ENCODE measurements around the gene PRKCE. TPM values are rescaled to one million over a fixed set of nuclear protein-coding genes. Genes with fewer than 3 reads are reported as not detected.

PRKCE gene
- total RNA-seq, 4 donors from 2014 or later, result 20.0 to 29.7 (median 25.2) TPM

- Histone ChIP-seq H3K4me3 (no peak overlapping the region), H3K4me1 (no peaks in the 10 kb centered on the region), H3K36me3 (no peaks in the 10 kb centered on the region), H3K9me3 (no peaks in the 10 kb centered on the region), H3K27ac (no peak overlapping the region), H3K27me3 (no peaks in the 10 kb centered on the region)
- DNase-seq, result no peak
- TF ChIP-seq, protein P1, sequence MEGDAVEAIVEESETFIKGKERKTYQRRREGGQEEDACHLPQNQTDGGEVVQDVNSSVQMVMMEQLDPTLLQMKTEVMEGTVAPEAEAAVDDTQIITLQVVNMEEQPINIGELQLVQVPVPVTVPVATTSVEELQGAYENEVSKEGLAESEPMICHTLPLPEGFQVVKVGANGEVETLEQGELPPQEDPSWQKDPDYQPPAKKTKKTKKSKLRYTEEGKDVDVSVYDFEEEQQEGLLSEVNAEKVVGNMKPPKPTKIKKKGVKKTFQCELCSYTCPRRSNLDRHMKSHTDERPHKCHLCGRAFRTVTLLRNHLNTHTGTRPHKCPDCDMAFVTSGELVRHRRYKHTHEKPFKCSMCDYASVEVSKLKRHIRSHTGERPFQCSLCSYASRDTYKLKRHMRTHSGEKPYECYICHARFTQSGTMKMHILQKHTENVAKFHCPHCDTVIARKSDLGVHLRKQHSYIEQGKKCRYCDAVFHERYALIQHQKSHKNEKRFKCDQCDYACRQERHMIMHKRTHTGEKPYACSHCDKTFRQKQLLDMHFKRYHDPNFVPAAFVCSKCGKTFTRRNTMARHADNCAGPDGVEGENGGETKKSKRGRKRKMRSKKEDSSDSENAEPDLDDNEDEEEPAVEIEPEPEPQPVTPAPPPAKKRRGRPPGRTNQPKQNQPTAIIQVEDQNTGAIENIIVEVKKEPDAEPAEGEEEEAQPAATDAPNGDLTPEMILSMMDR (IDR thresholded peaks at IDR 0.05), result no peak
- TF ChIP-seq POLR2A (IDR thresholded peaks at IDR 0.05), result no peak
Measured at GRCh38 chr2:46150445-46150955, 499.0 kb downstream of the PRKCE start.

DNA sequence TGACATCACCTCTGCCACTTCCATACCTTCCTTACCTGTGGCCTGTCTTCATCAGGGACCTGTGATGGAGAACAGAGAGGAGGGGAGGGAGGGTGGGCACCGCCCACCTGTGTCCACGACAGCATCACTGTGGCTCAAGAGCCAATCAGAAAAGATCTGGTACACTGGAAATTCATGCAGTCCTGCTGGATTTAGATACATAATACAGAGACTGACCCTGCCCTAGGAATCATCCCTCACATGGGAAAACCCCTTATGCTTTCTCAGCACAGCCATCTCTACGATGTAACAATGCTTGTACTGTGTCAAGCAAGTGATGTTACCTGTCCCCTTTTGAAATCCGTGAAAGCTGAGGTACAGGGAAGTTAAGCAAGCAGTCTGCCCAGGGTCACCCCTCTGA is 500.1 kb downstream of the PRKCE start:
- H3K27me3 ChIP-seq, result no peaks in the 10 kb centered on the region
- H3K9me3 ChIP-seq, result no peaks in the 10 kb centered on the region
- H3K4me1 ChIP-seq, result no peaks in the 10 kb centered on the region
- H3K36me3 ChIP-seq, result no peaks in the 10 kb centered on the region
- H3K27ac ChIP-seq, result no peak overlapping the region
- no peak for DNase-seq
- H3K4me3 ChIP-seq, result no peak overlapping the region
- no peak for TF ChIP-seq POLR2A (IDR thresholded peaks at IDR 0.05)
- TF ChIP-seq, protein P1 (IDR thresholded peaks at IDR 0.05), result no peak

- Histone ChIP-seq H3K27ac (no peak overlapping the region), H3K36me3 (peaks cover 0 to 4% (median 0%) of the 10 kb centered on the region in 3 donors), H3K4me3 (no peak overlapping the region), H3K9me3 (no peaks in the 10 kb centered on the region), H3K27me3 (no peaks in the 10 kb centered on the region), H3K4me1 (no peaks in the 10 kb centered on the region)
- no peak for TF ChIP-seq POLR2A (IDR thresholded peaks at IDR 0.05)
- TF ChIP-seq, protein P1 (IDR thresholded peaks at IDR 0.05), result no peak
- DNase-seq, result no peak
Measured at GRCh38 chr2:46153996-46154753, 502.7 kb downstream of the PRKCE start.

- H3K9me3 ChIP-seq, result no peaks in the 10 kb centered on the region
Measured at GRCh38 chr2:46157072-46157965, 505.8 kb downstream of the PRKCE start.

GRCh38 chr2:46157966-46158310 is 506.5 kb downstream of the PRKCE start:
- Histone ChIP-seq H3K27me3 (no peaks in the 10 kb centered on the region), H3K36me3 (peaks cover 0 to 4% (median 4%) of the 10 kb centered on the region in 3 donors), H3K9me3 (no peaks in the 10 kb centered on the region), H3K4me1 (no peaks in the 10 kb centered on the region), H3K4me3 (no peak overlapping the region), H3K27ac (no peak overlapping the region)
- TF ChIP-seq, protein P1 (IDR thresholded peaks at IDR 0.05), result no peak
- TF ChIP-seq POLR2A (IDR thresholded peaks at IDR 0.05), result no peak
- DNase-seq, result no peak

More at GRCh38 chr2:46157072-46157965, 505.8 kb downstream of the PRKCE start:
- H3K4me3 ChIP-seq, result no peak overlapping the region
- no peak overlapping the region for H3K27ac ChIP-seq
- H3K36me3 ChIP-seq, result peaks cover 0 to 4% (median 4%) of the 10 kb centered on the region in 3 donors
- H3K4me1 ChIP-seq, result no peaks in the 10 kb centered on the region
- no peaks in the 10 kb centered on the region for H3K27me3 ChIP-seq
- TF ChIP-seq, protein P1 (IDR thresholded peaks at IDR 0.05), result no peak
- no peak for TF ChIP-seq POLR2A (IDR thresholded peaks at IDR 0.05)
- DNase-seq, result no peak
